Measurements from ENCODE around the gene RBFOX2.

RBFOX2 gene

DNA sequence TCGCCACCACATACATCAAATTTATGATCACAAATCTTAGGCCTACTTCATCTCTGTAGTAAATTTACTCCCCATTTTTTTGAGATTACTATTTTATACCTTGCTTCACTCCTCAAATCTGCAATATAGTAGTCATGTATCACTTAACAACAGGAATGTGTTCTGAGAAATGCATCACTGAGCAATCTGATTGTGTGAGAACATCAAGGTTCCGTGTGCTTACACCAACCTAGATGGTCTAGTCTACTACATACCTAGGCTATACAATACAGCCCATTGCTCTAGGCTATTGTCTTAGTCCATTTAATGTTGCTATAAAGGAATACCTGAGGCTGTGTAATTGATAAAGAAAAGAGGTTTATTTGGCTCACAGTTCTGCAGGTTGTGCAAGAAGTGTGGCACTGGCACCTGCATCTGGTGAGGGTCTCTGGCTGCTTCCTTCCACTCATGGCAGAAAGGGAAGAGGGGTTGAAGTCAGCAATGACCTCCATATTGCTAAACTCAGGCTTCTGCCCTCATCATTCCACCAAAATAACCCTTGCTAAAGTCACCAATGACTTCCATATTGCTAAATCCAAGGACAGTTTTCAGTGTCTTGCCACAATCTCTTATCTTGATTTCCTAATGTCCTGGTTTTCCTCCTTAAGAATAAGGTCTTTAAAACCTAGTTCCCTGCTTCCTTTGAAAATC, 140.3 kb downstream of the RBFOX2 start:
- no peak for DNase-seq (ENCODE audit: low read depth)

DNA sequence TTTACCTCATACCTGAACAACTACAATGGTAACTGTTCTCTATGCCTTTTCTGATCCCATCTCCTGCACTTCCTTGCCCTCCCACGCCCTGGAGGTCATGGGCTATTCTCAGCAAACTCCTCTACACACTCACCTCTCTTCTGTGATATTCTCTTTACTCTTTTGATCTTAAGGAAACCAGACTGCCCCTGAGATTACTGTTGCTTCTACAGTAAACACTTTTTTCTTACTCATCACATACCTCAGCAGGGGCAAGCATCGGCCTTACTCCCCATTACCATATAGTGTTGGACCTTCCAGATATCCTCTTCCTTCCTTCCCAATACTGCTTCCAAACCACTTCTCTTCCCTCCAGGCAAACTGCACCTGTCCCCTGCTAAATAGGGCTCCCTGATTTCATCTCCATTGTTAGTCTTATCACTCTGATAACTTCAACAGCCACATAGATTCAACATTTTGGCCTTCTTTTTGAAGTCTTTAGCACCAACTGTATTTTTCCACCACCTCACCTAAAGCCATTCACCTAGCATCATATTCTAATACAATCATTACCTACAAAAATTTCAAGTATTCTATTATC, 141.2 kb downstream of the RBFOX2 start:
- no peak for DNase-seq (ENCODE audit: low read depth)

More for the DNA sequence above, 140.3 kb downstream of the RBFOX2 start:
- no peak overlapping the region for H3K4me3 ChIP-seq (ENCODE audit: low read depth, low read length)

DNA sequence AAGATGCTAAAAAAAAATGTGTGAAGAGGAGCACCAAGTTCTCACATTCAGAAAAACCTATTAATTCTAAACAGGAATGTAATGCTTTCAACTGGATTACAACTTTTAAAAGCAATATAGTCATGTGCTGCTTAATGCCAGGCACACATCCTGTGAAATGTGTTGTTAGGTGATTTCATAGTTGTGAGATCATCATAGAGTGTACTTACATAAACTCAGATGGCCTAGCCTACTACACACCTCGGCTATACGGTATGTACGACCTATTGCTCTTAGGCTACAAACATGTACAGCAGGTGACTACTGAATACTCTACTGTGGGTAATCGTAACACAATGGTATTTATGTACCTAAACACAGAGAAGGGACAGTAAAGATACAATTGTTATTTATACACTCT, 142.3 kb downstream of the RBFOX2 start:
- DNase-seq (ENCODE audit: low read depth), result no peak
- H3K4me3 ChIP-seq (ENCODE audit: low read depth, low read length), result no peak overlapping the region

More for the DNA sequence above, 141.2 kb downstream of the RBFOX2 start:
- H3K4me3 ChIP-seq (ENCODE audit: low read depth, low read length), result no peak overlapping the region

DNA sequence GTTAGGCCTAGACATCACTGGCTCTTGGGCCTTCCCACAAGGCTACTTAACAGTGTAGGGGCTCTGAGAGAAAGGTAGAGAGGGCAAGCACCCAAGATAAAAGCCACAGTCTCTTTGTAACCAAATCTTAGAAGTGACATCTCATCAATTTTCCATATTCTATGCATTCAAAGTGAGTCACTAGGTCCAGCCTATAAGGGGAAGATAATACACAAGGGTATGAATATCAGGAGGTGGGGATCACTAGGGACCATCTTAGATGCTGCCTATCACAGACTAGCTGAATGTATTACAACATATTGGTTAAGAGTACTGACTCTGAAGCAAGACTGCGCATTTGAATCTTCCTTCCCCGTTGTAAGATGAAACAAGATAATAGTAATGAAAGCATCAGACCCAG, 144.1 kb downstream of the RBFOX2 start:
- no peak for DNase-seq (ENCODE audit: low read depth)
- no peak overlapping the region for H3K4me3 ChIP-seq (ENCODE audit: low read depth, low read length)

GRCh38 chr22:35883031-35883620, 145.5 kb downstream of the RBFOX2 start:
- DNase-seq (ENCODE audit: low read depth), result no peak

DNA sequence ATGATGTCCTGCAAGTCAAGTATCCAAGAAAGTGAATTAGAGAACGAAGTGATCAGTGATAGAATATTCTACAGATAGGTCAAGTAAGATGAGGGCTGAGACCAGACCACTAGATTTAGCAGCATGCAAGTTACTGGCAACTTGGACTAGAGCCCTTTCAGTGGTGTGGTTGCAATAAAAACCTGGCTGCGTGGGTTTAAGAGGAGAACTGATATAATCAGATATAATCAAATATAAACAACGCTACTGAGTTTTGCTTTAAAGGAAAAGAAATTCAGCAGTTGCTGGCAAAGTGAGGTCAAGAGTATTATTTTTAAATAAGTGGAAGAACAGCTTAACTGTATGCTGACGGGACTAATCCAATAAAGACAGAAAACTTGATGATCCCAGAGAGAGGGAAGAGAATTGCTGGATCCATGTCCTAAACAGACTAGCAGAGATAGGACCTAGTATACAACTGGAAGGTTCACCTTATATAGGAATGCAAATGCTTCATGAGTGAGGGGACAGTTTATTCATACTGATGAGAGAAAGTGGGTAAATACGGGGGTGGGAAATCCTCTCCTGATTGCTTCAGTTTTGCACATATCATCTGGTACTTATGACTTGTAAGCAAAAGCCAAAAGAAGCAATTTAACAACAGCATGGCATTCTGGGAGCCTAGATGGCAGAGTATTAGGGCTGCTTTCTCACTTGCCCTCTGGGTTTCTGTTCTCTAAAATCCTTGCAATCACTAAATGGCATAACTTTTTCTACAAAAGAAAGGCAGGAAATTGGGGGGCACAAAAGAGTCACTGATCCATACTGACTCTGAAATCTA, 146.2 kb downstream of the RBFOX2 start:
- H3K4me3 ChIP-seq (ENCODE audit: low read depth, low read length), result no peak overlapping the region
- no peak for DNase-seq (ENCODE audit: low read depth)

More at GRCh38 chr22:35883031-35883620, 145.5 kb downstream of the RBFOX2 start:
- H3K4me3 ChIP-seq (ENCODE audit: low read depth, low read length), result no peak overlapping the region

GRCh38 chr22:35879351-35879750, 149.3 kb downstream of the RBFOX2 start:
- no peak for DNase-seq (ENCODE audit: low read depth)
- no peak overlapping the region for H3K4me3 ChIP-seq (ENCODE audit: low read depth, low read length)

DNA sequence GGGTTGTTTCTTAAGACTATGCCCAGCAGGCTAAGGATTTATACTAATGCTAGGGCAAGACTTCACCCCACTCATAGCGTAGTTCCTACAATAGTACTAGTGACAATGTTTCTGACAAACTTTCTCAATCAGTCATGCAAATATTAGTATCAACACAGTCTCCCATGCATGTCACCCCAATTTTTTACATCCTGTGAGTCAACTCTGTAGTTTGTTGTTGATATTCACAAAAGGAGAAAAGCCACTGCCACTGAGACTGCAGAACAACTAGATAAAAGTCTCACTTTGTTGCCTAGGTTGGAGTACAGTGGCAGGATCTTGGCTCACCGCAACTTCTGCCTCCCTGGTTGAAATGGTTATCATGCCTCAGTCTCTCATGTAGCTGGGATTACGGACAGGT, 155.2 kb downstream of the RBFOX2 start:
- DNase-seq (ENCODE audit: low read depth), result no peak
- no peak overlapping the region for H3K4me3 ChIP-seq (ENCODE audit: low read depth, low read length)

GRCh38 chr22:35872451-35872850, 156.2 kb downstream of the RBFOX2 start:
- H3K4me3 ChIP-seq (ENCODE audit: low read depth, low read length), result no peak overlapping the region
- DNase-seq (ENCODE audit: low read depth), result no peak

GRCh38 chr22:35870517-35871293, 157.9 kb downstream of the RBFOX2 start:
- DNase-seq (ENCODE audit: low read depth), result no peak
- no peak overlapping the region for H3K4me3 ChIP-seq (ENCODE audit: low read depth, low read length)

- no peak for DNase-seq (ENCODE audit: low read depth)
- H3K4me3 ChIP-seq (ENCODE audit: low read depth, low read length), result no peak overlapping the region
Measured at GRCh38 chr22:35868938-35869337, 159.7 kb downstream of the RBFOX2 start.

DNA sequence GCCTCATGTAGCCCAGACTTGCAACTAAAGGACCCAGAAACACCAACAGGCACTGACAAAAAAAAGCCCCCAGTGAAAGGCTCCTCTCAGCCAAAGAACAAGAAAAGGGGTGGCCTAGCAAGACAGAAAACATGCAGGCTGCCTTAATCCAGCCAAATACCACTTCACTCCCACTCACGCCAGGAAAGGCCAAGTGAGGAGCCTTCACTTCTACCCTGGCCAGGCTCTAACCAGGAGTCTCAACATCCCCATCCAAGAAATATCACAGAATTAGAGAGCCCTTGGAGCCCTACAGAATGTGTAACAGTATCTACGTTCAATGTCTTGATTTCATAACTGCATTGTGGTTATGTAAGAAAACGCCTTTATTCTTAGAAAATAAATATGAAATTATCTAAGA, 162.0 kb downstream of the RBFOX2 start:
- H3K4me3 ChIP-seq (ENCODE audit: low read depth, low read length), result no peak overlapping the region
- DNase-seq (ENCODE audit: low read depth), result no peak

- no peak overlapping the region for H3K4me3 ChIP-seq (ENCODE audit: low read depth, low read length)
- DNase-seq (ENCODE audit: low read depth), result no peak
Measured at GRCh38 chr22:35864545-35865165, 164.0 kb downstream of the RBFOX2 start.

DNA sequence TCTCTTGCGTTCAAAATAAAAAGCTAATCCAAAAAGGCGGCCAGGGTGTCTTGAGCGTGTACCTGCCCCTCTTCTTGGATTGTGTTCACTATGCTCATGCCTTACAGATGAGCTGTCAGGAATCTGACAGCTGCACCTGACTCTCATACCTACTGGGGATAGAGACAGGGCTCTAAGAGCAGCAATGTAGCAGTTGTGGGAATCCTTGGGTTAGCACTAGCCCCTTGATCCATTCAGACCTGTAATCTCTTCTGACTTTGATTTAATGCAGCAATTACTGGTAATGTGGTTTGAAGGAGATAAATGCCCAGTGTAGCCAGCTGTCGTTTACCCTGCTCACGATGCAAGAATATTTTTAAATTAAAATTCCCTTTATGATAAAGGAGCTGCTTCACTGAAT, 165.2 kb downstream of the RBFOX2 start:
- no peak for DNase-seq (ENCODE audit: low read depth)
- H3K4me3 ChIP-seq (ENCODE audit: low read depth, low read length), result no peak overlapping the region

- no peak for DNase-seq (ENCODE audit: low read depth)
- H3K4me3 ChIP-seq (ENCODE audit: low read depth, low read length), result no peak overlapping the region
Measured at GRCh38 chr22:35862697-35863096, 165.9 kb downstream of the RBFOX2 start.

- H3K4me3 ChIP-seq (ENCODE audit: low read depth, low read length), result no peak overlapping the region
- DNase-seq (ENCODE audit: low read depth), result no peak
Measured at GRCh38 chr22:35861451-35861850, 167.2 kb downstream of the RBFOX2 start.

GRCh38 chr22:35860837-35861236, 167.8 kb downstream of the RBFOX2 start:
- no peak overlapping the region for H3K4me3 ChIP-seq (ENCODE audit: low read depth, low read length)
- no peak for DNase-seq (ENCODE audit: low read depth)

- H3K4me3 ChIP-seq (ENCODE audit: low read depth, low read length), result no peak overlapping the region
- DNase-seq (ENCODE audit: low read depth), result no peak
Measured at GRCh38 chr22:35860087-35860733, 168.4 kb downstream of the RBFOX2 start.

- H3K4me3 ChIP-seq (ENCODE audit: low read depth, low read length), result no peak overlapping the region
- DNase-seq (ENCODE audit: low read depth), result no peak
Measured at GRCh38 chr22:35854334-35854733, 174.3 kb downstream of the RBFOX2 start.
